ENCODE data around the gene ZNF512.

Gene ZNF512

GRCh38 chr2:27634291-27634690 is 51.4 kb downstream of the ZNF512 start:
- no peak for DNase-seq (ENCODE audit: low read depth in 2 of 3, low spot score in 2 of 3)

GRCh38 chr2:27636766-27637165 is 53.9 kb downstream of the ZNF512 start:
- no peak for DNase-seq (ENCODE audit: low read depth in 2 of 3, low spot score in 2 of 3)

- no peak for DNase-seq (ENCODE audit: low read depth in 2 of 3, low spot score in 2 of 3)
These were observed 55.3 kb downstream of the ZNF512 start for GRCh38 chr2:27638037-27638637.

GRCh38 chr2:27638709-27639108 is 55.9 kb downstream of the ZNF512 start:
- DNase-seq (ENCODE audit: low read depth in 2 of 3, low spot score in 2 of 3), result no peak

GRCh38 chr2:27640722-27641245 is 57.9 kb downstream of the ZNF512 start:
- no peak for DNase-seq (ENCODE audit: low read depth in 2 of 3, low spot score in 2 of 3)

- no peak for DNase-seq (ENCODE audit: low read depth in 2 of 3, low spot score in 2 of 3)
These were observed 62.4 kb downstream of the ZNF512 start for GRCh38 chr2:27645197-27645596.

GRCh38 chr2:27647289-27647688 is 64.4 kb downstream of the ZNF512 start:
- no peak for DNase-seq (ENCODE audit: low read depth in 2 of 3, low spot score in 2 of 3)

GRCh38 chr2:27647737-27648136 is 64.9 kb downstream of the ZNF512 start:
- no peak for DNase-seq (ENCODE audit: low read depth in 2 of 3, low spot score in 2 of 3)

GRCh38 chr2:27651056-27651455 is 68.2 kb downstream of the ZNF512 start:
- no peak for DNase-seq (ENCODE audit: low read depth in 2 of 3, low spot score in 2 of 3)

GRCh38 chr2:27652341-27652740 is 69.5 kb downstream of the ZNF512 start:
- no peak for DNase-seq (ENCODE audit: low read depth in 2 of 3, low spot score in 2 of 3)

- no peak for DNase-seq (ENCODE audit: low read depth in 2 of 3, low spot score in 2 of 3)
These were observed 69.9 kb downstream of the ZNF512 start for GRCh38 chr2:27652790-27653189.

GRCh38 chr2:27653397-27653796 is 70.6 kb downstream of the ZNF512 start:
- DNase-seq (ENCODE audit: low read depth in 2 of 3, low spot score in 2 of 3), result no peak

GRCh38 chr2:27655155-27655951 is 72.5 kb downstream of the ZNF512 start:
- DNase-seq (ENCODE audit: low read depth in 2 of 3, low spot score in 2 of 3), result no peak

GRCh38 chr2:27661371-27661770 is 78.5 kb downstream of the ZNF512 start:
- no peak for DNase-seq (ENCODE audit: low read depth in 2 of 3, low spot score in 2 of 3)

- DNase-seq (ENCODE audit: low read depth in 2 of 3, low spot score in 2 of 3), result peak; percentile 42 to 74 (median 62)
These were observed 80.7 kb downstream of the ZNF512 start, which contains the start of the genes SLC4A1AP and SUPT7L for GRCh38 chr2:27663285-27664153. SLC4A1AP (plus strand) TSS chr2:27663889; CDS start chr2:27663915, 26 bp downstream. SUPT7L (minus strand) TSS chr2:27663614; CDS start chr2:27662192, 1,422 bp downstream.

GRCh38 chr2:27664154-27664574 is 81.3 kb downstream of the ZNF512 start:
- no peak for DNase-seq (ENCODE audit: low read depth in 2 of 3, low spot score in 2 of 3)

GRCh38 chr2:27664622-27665363 is 82.0 kb downstream of the ZNF512 start:
- no peak for DNase-seq (ENCODE audit: low read depth in 2 of 3, low spot score in 2 of 3)

GRCh38 chr2:27667446-27667845 is 84.6 kb downstream of the ZNF512 start:
- no peak for DNase-seq (ENCODE audit: low read depth in 2 of 3, low spot score in 2 of 3)

GRCh38 chr2:27671235-27671634 is 88.4 kb downstream of the ZNF512 start:
- no peak for DNase-seq (ENCODE audit: low read depth in 2 of 3, low spot score in 2 of 3)
